Natural killer cell (primary cell): ENCODE results near the gene AKR1D1. TPM values are rescaled to one million over a fixed set of nuclear protein-coding genes. Genes with fewer than 3 reads are reported as not detected.

Experiments used
- ATAC-seq, 3 donors: fragments of 150-1000 bp in 2 of 3; fragments of 200-7000 bp in 1 of 3; cut with Tn5 transposase; 1 replicate in 1 of 3; 2 replicates in 2 of 3; pipeline ENCODE4 v1.10.0; 2021; ENCODE audit warnings: mild to moderate bottlenecking in 2 of 3, moderate library complexity in 2 of 3
- DNase-seq, 2 donors: peaks; one replicate each; pipeline versions ENCODE4 v3.0.0 to v3.0.0-alpha.2; 2013 to 2021; ENCODE audit warnings: mixed read lengths in 1 of 2
- H3K27ac ChIP-seq: one replicate; pipeline ENCODE4 v1.5.1; 2013; ENCODE audit warnings: mild to moderate bottlenecking, low read length
- H3K27me3 ChIP-seq: one replicate; pipeline ENCODE4 v1.6.1; 2013; ENCODE audit warnings: low read length; ENCODE audit not compliant: control insufficient read depth, insufficient read depth
- H3K36me3 ChIP-seq: one replicate; pipeline ENCODE4 v1.6.1; 2013; ENCODE audit warnings: low read length; ENCODE audit not compliant: control insufficient read depth, insufficient read depth
- H3K4me1 ChIP-seq: one replicate; pipeline ENCODE4 v1.6.1; 2013; ENCODE audit warnings: low read length; ENCODE audit not compliant: control insufficient read depth, insufficient read depth
- H3K4me3 ChIP-seq: one replicate; pipeline ENCODE4 v1.5.1; 2013; ENCODE audit warnings: low read length
- H3K9me3 ChIP-seq: one replicate; pipeline ENCODE4 v1.6.1; 2013; ENCODE audit warnings: low read length; ENCODE audit not compliant: control insufficient read depth, insufficient read depth
- H3K27ac Mint-ChIP-seq, 2 donors: one replicate each; pipeline ENCODE4 v1.8.0; 2022; ENCODE audit warnings: mild to moderate bottlenecking in 2 of 2, mixed read lengths in 2 of 2, moderate library complexity in 1 of 2
- H3K27me3 Mint-ChIP-seq, 2 donors: one replicate each; pipeline ENCODE4 v1.8.0; 2022; ENCODE audit warnings: low read depth in 2 of 2, mixed read lengths in 2 of 2
- H3K36me3 Mint-ChIP-seq: one replicate; pipeline ENCODE4 v1.8.0; 2022; ENCODE audit warnings: mixed read lengths
- H3K4me1 Mint-ChIP-seq, 2 donors: one replicate each; pipeline ENCODE4 v1.8.0; 2022; ENCODE audit warnings: mixed read lengths in 2 of 2
- H3K4me3 Mint-ChIP-seq: one replicate; pipeline ENCODE4 v1.8.0; 2022; ENCODE audit warnings: mild to moderate bottlenecking, moderate library complexity, mixed read lengths
- H3K9me3 Mint-ChIP-seq, 2 donors: one replicate each; pipeline ENCODE4 v1.8.0; 2022; ENCODE audit warnings: mixed read lengths in 2 of 2
- WGBS: methylation state at CpG from one replicate; pipeline ENCODE4 v1.1.7; 2013; ENCODE audit warnings: missing lambda C conversion rate; ENCODE audit not compliant: insufficient coverage; 5-methylcytosine and 5-hydroxymethylcytosine counted together
- intact Hi-C: fragments of 100-400 bp; cut with micrococcal nuclease; formaldehyde crosslinking; loops from one replicate; pipeline ENCODE4 v1.14.2; 2022
- total RNA-seq, 4 donors: library from RNA; stranded (reverse); fragments of 120-200 nt in 1 of 4; gene quantifications; one replicate each; pipeline versions ENCODE4 v1.2.3 to v1.2.4, GENCODE V29; 2013 to 2022
- TF ChIP-seq, protein P1 (sequence below): fragments of 200-600 bp; IDR thresholded peaks from one replicate; pipeline ENCODE4 v1.8.0; 2022; ENCODE audit warnings: antibody characterized with exemption

Gene AKR1D1
- total RNA-seq, 3 donors from 2014 or later (not counting 1 experiment from before 2014, with no cell fraction given): not detected

DNA sequence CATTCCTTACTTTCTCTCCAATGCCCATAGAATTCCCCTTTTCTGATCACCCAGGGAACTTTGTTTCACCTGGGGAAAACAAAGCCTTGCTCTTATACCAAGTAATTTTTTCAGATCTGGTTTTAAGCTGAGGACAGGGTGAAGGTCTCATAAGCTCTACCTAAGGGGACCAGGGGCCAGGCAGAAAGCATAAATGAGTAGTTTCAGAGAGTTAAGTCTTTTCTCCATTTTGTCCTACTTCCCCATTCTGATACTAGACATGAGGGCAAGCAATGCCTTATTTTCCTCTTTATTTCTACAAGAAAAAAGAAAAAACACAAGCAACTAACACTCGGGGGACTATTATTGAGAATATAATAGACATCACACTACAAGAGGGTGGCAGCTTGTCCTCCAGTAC, 2.9 kb downstream of the AKR1D1 start:
- Histone ChIP-seq H3K36me3 (no peaks in the 10 kb centered on the region), H3K4me3 (no peak overlapping the region), H3K4me1 (no peaks in the 10 kb centered on the region), H3K27ac (no peak overlapping the region), H3K27me3 (no peaks in the 10 kb centered on the region), H3K9me3 (no peaks in the 10 kb centered on the region)
- no peaks in the 10 kb centered on the region for H3K4me1 Mint-ChIP-seq
- H3K36me3 Mint-ChIP-seq: no peaks in the 10 kb centered on the region
- peaks cover 0 to 6% of the 10 kb centered on the region in 2 donors for H3K27me3 Mint-ChIP-seq
- H3K27ac Mint-ChIP-seq: no peak overlapping the region
- WGBS: no CpG with 5 or more reads among the region's 1 CpG
- ATAC-seq (no peak), DNase-seq (no peak)
- TF ChIP-seq, protein P1, sequence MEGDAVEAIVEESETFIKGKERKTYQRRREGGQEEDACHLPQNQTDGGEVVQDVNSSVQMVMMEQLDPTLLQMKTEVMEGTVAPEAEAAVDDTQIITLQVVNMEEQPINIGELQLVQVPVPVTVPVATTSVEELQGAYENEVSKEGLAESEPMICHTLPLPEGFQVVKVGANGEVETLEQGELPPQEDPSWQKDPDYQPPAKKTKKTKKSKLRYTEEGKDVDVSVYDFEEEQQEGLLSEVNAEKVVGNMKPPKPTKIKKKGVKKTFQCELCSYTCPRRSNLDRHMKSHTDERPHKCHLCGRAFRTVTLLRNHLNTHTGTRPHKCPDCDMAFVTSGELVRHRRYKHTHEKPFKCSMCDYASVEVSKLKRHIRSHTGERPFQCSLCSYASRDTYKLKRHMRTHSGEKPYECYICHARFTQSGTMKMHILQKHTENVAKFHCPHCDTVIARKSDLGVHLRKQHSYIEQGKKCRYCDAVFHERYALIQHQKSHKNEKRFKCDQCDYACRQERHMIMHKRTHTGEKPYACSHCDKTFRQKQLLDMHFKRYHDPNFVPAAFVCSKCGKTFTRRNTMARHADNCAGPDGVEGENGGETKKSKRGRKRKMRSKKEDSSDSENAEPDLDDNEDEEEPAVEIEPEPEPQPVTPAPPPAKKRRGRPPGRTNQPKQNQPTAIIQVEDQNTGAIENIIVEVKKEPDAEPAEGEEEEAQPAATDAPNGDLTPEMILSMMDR: no peak
- no peak overlapping the region for H3K4me3 Mint-ChIP-seq
- H3K9me3 Mint-ChIP-seq: peaks cover 0 to 3% of the 10 kb centered on the region in 2 donors
- intact Hi-C loops: no loop called here

DNA sequence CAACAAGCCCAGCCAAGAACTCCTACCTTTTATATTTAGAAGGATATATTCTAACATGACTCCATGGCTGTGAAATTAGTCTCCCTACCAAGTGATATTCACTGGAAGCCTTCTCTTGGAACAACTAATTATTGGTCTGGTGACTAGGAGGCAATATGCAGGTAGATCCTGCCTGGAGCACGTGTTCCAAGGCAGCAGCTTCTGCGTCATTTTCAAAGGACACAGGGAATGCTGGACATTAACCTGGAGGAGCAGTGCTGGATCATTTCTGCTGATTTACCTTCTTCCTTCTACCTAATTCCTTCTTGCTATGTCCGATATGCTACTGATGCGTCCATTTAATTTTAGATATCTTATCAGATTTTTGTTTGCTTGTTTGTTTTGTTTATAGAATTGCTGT, 5.6 kb downstream of the AKR1D1 start:
- TF ChIP-seq, protein P1: no peak
- Histone ChIP-seq H3K4me3 (no peak overlapping the region), H3K9me3 (no peaks in the 10 kb centered on the region), H3K27ac (no peak overlapping the region), H3K36me3 (no peaks in the 10 kb centered on the region), H3K4me1 (no peaks in the 10 kb centered on the region), H3K27me3 (no peaks in the 10 kb centered on the region)
- WGBS: 87% methylated on average over 2 of the region's 4 CpGs
- Mint-ChIP-seq H3K9me3 (no peaks in the 10 kb centered on the region), H3K4me3 (no peak overlapping the region), H3K27ac (no peak overlapping the region), H3K4me1 (no peaks in the 10 kb centered on the region), H3K27me3 (peaks cover 0 to 3% of the 10 kb centered on the region in 2 donors), H3K36me3 (no peaks in the 10 kb centered on the region)
- intact Hi-C loops: no loop called here
- ATAC-seq: no peak
- DNase-seq: no peak

GRCh38 chr7:138083859-138084258, 7.6 kb downstream of the AKR1D1 start:
- Mint-ChIP-seq H3K36me3 (no peaks in the 10 kb centered on the region), H3K27me3 (peaks cover 0 to 3% of the 10 kb centered on the region in 2 donors), H3K4me1 (no peaks in the 10 kb centered on the region), H3K9me3 (no peaks in the 10 kb centered on the region), H3K27ac (no peak overlapping the region), H3K4me3 (no peak overlapping the region)
- WGBS: 79% methylated on average over 2 of the region's 3 CpGs
- ATAC-seq (no peak), DNase-seq (no peak)
- H3K27ac ChIP-seq: no peak overlapping the region
- H3K4me3 ChIP-seq: no peak overlapping the region
- no peaks in the 10 kb centered on the region for H3K27me3 ChIP-seq
- no peaks in the 10 kb centered on the region for H3K9me3 ChIP-seq
- no peaks in the 10 kb centered on the region for H3K4me1 ChIP-seq
- intact Hi-C loops: no loop called here
- TF ChIP-seq, protein P1: no peak
- no peaks in the 10 kb centered on the region for H3K36me3 ChIP-seq

DNA sequence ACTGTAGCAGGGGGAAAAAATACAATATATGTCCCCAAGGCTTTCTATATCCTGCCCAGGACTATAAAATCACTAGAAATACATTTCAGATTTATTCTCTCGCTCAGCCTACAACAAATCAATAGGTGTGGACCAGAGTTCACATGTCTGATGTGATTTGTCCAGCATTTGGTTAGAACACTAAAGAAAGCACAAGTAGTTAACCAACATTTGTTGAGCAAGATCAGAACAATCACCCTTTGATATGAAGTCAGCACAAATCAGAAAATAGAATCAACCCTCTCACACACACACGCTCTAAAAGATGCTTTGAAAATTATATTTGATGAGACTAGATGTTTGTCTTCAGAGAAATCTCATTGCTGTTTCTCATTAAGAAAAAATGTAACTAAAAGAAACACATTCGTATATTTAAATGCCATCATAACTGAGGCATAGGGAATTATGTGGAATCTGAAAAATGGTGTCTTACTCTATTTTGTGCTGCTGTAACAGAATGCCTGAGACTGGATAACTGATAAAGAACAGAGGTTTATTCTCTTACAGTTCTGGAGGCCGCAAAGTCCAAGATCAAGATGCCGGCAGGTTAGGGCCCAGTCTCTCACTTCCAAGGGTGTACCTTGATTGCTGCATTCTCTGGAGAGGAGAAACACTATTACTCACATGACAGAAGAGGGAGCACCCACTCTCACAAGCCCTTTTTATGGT, 10.5 kb downstream of the AKR1D1 start:
- Mint-ChIP-seq H3K27me3 (peaks cover 0 to 3% of the 10 kb centered on the region in 2 donors), H3K36me3 (no peaks in the 10 kb centered on the region), H3K4me3 (no peak overlapping the region), H3K9me3 (no peaks in the 10 kb centered on the region), H3K4me1 (no peaks in the 10 kb centered on the region), H3K27ac (no peak overlapping the region)
- ATAC-seq (no peak), DNase-seq (no peak)
- Histone ChIP-seq H3K36me3 (no peaks in the 10 kb centered on the region), H3K4me3 (no peak overlapping the region), H3K27ac (no peak overlapping the region), H3K27me3 (no peaks in the 10 kb centered on the region), H3K4me1 (no peaks in the 10 kb centered on the region), H3K9me3 (no peaks in the 10 kb centered on the region)
- 94% methylated on average over 3 of the region's 5 CpGs for WGBS
- intact Hi-C loops: no loop called here
- TF ChIP-seq, protein P1: no peak
